Effector CD4-positive, alpha-beta T cell (primary cell): ENCODE measurements around the gene C3orf70.

Experiments
- DNase-seq: peaks from one replicate; pipeline ENCODE4 v3.0.0-alpha.2; 2020

The C3orf70 gene

DNA sequence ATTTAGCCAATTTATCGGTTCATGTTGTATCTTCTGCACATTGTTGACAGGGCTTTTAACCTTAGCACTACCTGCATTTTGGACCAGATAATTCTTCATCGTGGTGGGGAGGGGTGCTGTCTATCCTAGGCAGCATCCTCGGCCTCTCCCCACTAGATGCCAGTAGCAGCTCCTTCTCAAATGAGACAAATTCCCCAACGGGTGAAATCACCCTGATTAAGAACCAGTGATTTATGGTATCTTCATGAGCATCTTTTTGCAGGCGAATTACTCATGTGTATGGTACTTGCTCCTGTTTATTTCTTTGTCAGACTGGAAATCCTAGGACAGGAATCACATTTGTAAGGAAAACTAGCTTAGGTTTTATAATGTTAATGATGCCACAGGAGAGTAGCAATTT is 68.0 kb downstream of the C3orf70 start:
- DNase-seq: no peak

DNA sequence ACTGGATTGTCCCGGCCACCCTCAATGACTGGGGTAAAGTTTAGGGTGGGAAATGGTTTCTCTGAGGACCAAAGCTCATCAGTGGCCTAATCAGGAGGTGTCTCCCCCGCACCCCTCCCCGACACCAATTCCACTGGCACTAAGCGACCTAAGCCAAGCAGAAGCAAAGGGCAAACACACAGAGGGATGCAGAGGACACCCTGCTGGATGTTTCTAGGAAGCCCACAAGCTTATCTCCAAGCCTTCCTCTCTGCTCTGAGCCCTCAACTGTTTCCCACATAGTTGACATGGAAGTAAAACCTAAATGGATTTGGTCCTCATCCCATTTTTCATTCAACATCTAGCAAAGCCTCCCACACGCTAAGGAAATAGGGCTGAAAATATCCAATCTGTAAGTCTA is 68.5 kb downstream of the C3orf70 start:
- DNase-seq: no peak

DNA sequence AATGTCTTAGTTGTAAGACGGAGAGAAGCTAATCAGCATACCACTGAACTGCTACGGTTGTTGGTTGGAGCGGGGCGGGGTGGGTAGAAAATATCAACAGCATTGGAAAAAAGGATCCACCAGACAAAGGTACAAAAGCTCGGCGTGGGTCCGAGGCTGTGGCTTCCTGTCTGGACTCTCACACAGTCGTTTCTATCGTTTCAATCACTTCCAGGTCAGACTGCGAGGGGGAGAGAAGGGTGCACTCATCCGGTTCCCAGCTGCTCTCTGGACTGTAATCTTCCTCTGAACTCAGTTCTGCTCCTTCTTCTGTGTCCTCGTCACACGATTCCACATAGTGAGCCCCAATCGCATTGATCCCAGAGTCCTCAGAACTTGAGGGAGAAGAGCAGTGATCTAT is 70.0 kb downstream of the C3orf70 start:
- DNase-seq: no peak

DNA sequence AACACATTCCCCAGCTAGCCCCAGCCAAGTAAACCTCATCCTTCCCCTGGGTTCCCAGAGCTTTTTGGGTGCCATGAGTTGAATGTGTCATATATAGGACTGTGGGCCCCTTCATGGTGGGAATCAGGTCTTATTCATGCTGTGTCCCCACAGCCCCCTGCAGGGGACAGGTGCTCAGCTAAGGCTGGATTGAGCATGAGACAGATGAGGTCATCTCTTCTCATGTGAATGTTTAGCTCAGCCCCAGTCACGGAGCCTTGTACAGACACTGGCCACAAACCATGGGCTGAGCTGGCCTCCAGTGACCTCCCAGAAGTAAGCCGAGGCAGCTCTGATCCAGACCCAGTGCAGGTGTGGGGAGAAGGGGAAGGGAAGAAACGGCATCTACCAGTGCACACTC is 70.7 kb downstream of the C3orf70 start:
- no peak for DNase-seq

DNA sequence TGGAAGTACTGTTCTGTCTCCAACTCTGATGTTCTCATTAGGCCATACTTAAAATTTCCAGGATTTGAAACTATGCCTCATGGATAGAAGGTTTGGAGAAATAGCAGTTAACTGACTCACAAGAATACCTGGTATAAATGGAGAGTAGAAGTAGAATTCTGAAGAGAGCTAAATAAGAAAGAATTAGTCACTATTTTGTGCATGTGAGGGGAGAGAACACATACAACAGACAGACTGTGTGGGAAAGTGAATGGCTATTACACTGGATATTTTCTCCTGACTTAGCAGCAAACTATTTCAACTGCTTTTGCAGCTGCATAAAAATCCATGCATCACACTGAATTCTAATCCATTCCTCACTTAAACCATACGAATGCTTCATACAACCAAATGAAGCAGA is 71.3 kb downstream of the C3orf70 start:
- no peak for DNase-seq

DNA sequence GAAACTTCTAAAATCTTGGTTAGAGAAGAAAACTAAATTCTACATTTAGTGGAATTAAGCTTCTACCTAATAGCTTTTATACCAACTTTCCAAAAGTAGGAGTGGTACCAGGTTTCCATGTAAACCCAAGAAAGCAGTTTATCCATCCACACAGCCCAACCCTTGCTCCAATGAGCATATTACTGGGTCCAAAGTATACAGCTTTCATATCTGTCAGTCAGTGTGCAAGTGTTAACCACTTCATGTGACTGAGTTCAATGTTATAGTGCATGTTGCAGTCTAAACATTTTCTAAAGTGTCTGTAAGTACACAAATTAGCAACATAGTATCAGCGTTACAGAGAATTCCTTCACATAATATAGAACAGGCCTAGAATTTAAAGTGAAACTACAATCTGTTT is 73.2 kb downstream of the C3orf70 start:
- DNase-seq: no peak

DNA sequence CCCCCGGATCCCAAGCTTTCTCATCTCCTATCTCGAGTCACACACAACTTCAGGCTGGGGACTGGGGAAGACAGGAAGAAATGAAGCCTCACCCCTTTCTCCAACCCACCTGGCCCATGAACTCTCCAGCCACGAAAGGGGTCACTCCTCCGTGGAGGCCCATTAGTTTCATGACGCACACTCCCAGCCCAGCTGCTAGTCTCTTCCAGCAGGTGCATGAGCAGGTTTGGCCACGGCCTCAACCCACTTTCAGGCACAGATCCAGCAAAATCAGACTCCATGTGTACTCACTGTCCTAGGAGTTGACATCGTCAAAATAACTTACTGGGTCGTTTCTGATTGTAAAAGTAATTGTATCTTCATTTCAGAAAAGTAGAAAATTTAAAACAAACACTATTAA is 76.6 kb downstream of the C3orf70 start:
- no peak for DNase-seq

DNA sequence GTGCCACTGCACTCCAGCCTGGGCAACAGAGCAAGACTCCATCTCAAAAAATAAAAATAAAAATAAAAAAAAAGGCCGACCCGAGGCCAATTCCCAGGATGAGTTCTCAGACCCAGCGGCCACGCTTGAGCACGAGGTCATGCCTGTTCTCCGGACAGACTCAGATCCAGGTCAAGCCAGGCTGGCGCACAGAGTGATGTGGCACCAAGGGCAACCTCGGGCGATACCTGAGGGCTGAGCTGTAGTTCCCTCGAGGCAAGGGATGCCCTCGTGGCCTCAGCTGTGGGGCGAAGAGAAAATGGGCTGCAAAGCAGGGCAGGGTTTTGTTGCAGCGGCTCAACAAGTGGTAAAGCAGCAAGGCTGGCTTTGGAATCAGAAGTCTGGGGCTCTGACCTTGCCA is 77.3 kb downstream of the C3orf70 start:
- DNase-seq: no peak

DNA sequence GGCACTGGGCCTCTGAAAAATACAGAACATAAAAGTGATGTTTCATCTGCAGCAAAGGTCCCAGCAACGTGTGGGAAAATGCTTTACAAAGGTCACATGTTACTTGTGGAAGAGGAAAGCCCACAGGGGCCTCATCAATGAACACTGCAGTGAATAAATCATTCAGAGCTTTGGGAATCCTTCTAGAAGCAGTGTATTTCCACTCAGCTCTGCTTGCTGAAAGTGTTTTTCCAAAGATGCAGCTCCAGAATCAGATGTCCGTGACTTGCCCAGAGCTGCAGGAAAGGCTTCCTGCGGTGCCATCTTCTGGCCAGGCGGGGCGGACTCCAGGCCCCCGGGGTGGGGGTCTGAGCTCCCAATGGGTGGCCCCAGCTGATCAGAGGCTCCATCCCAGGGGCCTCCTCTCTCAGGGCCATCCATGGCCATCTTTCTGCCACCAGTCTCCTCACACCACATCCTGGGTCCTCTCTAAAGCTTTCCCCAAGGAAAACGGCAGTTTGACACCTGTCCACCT is 81.5 kb downstream of the C3orf70 start:
- no peak for DNase-seq

DNA sequence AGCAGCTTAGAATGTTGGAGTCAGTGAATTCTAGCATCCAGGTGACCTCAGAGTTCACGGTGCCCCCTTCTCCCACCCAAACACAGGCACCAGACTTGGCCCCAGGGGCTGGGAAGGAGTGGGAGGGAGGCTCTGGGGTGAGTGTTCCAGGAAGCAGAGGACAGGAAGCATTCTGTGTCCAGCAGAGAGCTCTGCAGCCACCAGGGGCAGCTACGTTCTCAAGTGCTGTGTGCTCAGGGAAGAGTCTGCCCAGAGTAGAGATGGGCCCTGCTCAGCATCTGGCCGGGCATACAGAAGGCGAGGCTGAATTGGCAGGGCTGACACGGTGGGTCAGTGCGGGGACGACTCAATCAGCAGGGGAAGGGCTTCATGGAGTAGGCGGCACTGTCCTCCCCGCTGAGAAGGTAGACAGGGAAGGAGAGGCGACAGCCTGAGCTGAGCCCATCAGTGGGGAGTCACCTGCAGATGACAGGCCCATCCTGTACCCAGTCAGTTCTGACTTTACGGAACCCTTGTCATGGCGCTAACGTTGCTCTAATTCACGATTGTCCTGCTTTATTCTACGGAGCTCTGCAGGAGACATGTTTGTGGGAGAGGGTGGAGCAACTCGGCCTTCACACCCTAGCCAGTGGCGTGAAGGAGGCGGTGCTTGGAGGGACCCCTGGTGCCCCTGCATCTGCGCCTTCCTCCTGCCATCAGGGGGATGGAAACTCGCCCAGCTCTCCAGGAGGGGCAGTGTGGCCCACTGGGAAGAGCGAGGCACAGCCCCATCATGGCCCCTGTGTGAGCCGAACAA is 82.2 kb downstream of the C3orf70 start:
- no peak for DNase-seq

DNA sequence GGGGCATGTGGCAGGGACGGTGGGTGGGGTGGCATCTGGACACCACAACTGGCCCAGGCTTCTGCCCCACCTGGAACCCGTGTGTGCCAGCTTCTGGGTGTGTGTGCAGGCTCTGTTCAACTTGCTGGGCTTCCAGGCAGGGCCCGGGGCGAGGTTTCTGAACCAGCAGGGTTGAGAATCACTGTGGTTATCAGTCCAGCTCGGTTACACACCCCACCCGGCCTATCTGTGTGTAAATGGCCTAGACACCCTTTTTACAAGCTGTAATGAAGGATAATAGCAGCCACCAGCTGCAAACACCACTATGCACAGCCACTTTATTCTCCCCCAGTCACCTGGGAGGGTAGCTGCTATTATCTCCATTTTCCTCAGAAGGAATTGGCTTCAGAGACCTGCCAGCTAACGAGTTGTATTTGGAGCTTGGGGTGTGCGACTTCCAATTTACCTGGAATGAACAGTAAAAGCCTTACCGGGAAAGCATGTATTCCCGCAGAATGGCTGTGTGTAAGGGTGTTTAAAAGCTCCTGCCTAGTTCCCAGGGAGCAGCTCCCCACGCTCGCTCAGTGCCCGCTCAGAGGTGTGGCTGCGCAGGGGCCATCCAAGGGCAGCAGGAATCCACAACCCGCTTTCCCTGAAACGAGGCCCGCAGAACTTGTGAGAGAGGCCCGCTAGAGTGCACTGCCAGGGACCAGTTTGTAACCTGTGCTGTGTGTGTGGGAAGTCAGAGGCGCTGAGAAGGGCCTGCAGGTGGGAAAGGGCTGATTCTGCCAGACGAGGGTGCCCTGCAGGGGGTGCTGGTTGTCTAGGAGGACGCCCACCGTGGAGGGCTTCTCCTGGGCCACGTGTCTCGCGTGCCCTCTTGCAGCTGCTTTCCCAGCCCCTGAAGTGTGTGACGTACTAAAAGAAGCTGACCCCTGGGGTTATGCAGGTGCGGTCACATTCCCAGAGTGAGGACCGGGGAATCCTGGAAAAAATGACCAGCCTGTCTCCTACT is 83.5 kb downstream of the C3orf70 start:
- DNase-seq: no peak

DNA sequence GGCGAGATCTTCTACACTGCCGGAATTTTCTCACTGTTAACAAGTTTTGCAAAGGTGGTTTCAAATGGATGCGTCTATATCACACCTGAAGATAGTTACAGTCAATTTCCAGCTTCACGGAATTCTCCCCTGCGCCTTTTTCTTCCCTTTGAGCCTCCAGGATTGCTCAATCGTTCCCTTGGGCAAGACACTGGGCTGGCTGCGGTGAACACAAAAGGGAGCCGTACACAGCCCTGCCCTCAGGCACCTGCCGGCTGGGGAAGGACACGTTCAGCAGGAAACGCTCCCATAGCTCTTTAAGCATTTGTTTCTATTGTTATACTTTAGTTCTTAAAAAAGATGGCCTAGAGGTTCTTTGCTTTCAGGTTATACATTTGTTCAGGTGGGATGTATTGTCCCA is 85.7 kb downstream of the C3orf70 start:
- no peak for DNase-seq

DNA sequence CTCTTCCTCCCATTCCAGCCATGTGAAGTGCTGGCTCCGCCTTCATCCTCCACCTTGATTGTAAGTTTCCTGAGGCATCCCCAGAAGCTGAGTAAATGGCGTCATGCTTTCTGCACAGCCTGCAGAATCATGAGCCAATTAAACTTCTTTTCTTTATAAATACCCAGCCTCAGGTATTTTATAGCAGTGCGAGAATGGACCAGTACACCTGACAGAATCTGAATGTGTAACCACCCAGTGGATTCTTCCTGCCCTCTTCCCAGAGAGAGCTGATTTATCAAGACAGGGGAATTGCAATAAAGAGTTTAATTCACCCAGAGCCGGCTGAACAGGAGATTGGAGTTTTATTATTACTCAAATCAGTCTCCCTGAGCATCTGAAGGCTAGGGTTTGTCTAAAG is 86.6 kb downstream of the C3orf70 start:
- no peak for DNase-seq

DNA sequence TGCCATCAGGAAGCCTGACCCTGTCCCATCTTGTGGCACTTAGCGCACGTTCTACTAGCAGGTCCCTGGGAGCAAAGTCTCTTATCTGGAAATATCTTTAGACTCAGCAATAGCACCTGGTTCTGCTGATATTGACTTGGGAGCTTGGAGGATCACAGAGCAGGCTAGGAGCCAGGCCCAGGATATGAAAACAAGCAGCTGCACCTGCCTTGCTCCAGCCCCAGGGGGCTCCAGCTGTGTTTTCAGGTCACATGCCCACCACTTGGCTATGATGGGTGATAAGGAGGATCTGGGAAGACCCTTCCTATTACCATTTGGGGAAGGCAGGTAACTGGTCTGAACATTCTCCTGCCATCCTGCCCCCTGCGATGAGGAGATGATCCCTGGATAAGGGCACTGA is 87.8 kb downstream of the C3orf70 start:
- DNase-seq: no peak

DNA sequence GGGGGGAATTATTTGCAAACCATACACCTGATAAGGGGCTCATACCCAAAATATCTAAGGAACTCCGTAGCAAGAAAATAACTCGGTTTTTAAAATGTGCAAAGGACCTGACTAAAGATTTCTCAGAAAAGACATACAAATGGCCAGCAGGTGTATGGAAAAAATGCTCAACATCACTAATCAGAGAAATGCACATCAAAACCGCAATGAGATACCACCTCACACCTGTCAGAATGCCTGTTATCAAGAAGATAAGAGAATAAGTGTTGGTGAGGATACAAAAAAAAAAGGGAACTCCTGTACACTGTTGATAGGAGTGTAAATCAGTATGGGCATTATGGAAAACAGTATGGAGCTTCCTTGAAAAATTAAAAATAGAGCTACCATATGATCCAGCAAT is 89.4 kb downstream of the C3orf70 start:
- DNase-seq: no peak

DNA sequence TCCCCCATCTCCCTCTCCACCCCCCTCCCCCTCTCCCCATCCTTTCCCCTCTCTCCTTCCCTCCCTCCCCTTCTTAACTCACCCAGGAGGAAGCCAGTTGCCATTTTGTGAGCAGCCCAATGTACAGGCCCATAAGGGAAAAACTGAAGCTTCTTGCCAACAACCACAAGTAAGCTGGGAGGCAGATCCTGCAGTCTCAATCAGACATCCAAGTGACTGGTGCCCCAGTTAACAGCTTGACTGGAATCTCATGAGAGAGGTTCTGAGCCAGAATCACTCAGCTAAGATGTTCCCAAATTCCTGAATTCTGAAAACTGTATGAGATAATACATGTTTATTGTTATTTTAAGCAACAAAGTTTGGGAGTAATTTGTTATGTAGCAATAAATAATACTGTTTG is 90.7 kb downstream of the C3orf70 start:
- no peak for DNase-seq

DNA sequence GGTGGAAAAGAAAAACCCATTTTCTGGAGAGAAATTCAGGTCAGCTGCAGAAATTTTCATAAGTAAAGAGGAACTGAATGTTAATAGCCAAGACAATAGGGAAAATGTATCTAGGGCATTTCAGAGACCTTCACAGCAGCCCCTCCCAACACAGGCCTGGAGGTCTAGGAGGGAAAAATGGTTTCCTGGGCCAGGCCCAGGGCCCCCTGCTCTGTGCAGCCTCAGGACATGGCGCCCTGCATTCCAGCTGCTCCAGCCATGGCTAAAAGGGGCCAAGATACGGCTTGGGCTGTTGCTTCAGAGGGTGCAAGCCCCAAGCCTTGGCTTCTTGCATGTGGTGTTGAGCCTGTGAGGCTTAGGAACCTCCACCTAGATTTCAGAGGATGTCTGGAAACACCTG is 92.2 kb downstream of the C3orf70 start:
- DNase-seq: no peak

DNA sequence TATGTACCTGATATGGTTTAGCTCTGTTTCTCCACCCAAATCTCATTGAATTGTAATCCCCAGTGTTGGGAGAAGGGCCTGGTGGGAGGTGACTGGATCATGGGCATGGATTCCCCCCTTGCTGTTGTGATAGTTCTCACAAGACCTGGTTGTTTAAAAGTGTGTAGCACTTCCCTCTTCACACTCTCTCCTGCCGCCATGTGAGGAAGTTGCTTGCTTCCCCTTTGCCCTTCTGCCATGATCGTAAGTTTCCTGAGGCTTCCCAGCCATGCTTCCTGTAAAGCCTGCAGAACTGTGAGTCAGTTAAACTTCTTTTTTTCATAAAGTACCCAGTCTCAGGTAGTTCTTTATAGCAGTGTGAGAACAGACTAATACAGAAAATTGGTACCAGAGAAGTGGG is 93.1 kb downstream of the C3orf70 start:
- DNase-seq: no peak

DNA sequence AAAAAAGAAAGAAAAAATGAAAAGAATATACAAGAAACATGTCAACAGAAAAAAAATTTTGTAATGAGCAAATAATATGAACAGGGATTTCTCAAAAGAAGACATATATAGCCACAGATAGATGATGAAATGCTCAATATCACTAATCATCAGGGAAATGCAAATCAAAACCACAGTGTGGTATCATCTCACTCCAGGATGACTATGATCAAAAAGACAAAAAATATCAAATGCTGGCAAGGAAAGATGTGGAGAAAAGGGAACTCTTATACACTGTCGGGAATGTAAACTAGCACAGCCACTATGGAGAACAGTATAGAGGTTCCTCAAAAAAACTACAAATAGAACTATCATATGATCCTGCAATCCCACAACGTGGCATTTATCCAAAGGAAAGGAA is 94.1 kb downstream of the C3orf70 start:
- DNase-seq: no peak

DNA sequence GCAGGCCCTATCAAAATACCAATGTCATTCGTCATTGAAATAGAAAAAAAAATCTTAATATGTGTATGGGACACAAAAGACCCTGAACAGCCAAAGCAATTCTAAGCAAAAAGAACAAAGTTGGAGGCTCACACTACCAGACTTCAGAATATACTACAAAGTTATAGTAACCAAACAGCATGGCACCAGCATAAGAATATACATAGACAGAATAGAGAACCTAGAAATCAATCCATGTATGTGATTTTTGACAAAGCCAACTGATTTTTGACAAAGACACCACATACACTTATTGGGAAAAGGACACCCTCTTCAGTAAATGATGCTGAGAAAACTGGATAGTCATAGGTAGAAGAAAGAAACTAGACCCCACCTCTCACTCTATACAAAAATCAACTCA is 95.0 kb downstream of the C3orf70 start:
- no peak for DNase-seq

DNA sequence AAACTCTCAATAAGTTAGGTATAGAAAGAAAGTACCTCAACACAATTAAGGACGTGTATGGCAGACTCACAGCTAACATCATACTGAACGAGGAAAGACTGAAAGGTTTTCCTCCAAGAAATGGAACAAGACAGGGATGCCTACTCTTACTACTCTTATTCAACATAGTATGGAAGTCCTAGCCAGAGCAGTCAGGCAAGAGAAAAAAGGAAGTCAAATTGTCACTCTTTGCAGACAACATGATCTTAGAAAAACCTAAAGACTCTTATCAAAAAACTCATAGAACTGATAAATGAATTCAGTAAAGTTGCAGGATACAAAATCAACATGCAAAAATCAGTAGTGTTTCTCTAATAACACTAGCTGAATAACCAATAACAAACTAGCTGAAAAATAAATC is 96.0 kb downstream of the C3orf70 start:
- DNase-seq: no peak

DNA sequence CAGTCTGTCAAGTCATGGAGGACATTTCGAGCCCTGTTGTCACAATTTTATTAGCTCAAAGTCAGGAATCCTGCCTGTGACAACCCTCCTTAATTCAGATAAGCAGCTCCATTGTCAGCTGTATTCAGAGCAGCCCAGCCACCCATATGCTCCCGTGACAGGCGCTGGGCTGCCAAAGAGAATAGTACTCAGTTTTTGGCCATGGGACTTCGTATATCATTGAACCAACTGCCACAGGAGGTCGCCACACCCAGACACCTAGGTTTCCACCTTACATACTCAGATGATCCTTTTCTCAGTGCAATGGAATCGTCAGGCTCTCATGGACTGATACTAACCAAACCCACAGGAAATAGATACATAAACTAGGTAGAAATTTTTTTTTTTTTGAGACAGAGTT is 100.2 kb downstream of the C3orf70 start:
- DNase-seq: no peak

DNA sequence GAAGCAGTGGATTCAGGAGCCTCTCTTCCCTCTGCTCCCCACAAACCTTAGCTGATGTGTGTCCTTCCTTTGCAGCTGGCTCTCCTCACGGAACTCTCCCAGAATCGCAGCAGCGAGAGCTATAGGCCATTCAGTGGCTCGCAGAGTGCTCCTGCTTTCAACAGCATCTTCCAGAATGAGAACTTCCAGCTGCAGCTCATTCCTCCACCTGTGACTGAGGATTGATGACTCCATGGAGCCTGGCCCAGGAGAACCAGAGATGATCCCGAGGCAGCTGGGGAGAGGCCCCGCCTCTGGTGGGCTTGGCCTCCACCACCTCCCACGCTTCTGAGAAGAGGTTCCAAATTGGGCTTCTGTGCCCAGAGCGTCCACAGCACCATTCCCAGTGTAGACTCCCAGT is 101.1 kb downstream of the C3orf70 start:
- no peak for DNase-seq

DNA sequence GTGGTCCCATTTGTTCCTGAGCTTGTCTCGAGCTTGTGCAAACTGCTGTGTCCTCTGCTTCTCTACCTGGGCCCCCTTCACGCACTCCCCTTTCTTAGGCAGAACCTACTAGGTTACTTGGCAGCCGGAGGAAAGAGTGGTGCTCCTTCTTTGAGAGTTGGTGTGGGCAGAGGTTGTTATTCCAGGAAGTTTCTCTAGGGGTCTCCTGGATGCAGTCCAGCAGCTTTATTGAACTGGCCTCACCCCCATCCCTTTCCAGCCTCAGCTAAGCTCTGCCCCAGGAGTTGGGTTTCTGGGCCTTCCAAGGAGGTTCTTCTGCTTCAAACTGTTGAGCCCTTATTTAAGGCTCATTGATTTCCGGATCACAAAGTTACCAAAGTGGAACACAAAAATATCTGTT is 103.2 kb downstream of the C3orf70 start:
- no peak for DNase-seq
